Measurements from ENCODE around the gene DRAXIN.

DRAXIN gene

DNA sequence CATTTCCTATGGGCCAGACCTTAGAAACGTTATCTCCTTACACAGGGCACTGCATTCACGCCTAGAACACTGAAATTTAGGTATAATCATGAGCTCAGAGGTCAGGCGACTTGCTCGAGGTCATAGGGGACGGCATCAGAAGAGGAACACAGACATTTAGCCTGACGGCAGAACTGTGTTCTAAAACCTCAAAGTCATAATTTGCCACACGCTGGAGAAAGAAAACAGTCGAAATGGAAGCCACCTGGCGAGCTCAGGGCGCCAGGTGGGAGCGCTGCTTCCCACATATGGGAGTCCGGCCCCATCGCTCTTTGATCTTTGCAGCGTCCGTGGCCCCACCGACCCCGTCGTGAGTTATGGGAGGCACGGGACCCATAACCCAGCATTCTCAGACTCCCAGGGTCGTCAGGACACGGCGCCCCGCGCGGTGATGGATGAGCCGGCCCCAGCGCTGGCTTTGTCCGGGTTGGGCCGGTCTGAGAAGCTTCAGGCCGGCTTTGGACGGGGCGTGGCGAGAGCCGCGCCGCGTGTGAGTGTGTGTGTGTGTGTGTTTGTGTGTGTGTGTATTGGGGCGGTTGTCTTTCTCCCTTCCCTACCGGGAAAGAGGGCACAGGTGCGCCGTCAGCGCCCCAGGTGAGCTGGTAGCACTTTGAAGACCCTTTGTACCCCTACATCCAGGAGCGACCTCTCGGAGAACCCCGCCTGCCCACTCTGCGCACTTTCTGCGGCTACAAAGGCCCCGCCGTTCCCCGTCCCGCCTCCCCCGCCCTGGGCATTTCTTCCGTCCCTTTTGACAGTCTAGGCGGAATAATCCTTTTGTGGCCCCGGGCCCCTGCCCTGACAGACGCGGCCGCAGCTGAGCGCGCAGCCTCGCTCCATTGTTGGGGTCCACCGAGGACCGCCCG lies 861 bp upstream of the DRAXIN start:
- peak; percentile 63 for DNase-seq

DNA sequence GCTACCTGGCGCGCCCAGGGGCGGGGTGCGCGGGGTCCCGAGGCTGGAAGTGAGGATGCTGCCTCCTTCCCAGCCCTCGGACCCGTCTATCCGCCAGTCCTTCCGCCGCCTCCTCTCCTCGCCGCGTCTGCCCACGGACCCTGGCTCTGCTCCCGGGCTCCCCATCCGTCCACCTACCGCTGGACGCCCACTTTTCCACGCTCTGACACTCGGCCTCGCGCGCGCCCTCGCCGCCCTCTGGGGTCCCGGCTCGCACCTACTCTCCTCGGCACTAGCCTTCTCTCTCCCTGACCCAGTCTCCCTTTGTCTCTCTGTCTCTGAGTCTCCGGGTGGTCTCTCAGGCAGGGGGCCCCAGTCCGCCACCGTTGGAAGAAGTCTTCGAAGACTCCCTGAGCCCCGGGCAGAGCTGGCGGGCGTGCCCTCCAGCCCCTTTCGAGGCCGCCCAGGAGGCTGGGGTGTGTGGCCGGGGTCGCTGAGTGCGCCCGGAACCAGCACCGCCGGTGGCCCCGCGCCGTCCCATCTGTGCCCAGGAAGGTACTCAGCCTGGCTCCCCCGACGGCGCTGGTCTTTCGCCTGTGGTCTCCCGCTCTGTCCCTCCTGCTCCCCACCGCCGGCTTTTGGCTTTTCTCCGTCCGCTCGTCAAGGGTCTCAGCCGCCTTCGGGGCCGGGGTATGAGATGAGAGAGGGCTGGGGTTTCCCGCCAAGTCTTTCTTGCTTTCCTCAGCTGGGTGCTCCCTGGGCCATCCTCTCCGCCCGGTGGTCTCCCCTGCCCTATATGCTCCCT lies 610 bp downstream of the DRAXIN start:
- no peak for DNase-seq

DNA sequence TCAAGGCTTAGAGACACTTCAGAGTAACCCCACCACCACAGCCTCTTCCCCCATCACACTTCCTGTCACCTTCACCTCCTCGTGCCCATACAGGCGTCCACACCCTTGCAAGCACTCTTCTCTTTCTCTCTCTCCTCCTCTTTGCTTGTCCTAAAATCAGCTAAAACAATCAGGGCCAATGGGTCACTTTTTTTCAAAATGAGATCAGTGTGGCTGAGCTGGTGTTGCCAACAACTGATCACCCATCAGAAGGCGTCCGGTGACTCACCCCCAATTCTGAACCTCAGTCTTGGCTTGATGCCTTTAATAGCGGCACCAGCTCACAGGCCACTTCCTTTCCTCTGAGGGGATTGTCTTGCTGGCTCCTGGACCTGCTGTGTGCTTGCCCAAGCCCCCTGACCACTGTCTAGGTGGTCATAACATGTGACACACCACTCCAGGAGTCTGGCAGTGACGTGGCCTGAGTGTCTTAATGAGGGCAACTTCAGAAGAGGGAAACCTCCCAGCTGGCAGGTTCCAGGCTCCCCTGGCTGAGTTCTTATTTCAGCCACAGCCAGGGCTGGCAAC lies 1.6 kb downstream of the DRAXIN start:
- no peak for DNase-seq

DNA sequence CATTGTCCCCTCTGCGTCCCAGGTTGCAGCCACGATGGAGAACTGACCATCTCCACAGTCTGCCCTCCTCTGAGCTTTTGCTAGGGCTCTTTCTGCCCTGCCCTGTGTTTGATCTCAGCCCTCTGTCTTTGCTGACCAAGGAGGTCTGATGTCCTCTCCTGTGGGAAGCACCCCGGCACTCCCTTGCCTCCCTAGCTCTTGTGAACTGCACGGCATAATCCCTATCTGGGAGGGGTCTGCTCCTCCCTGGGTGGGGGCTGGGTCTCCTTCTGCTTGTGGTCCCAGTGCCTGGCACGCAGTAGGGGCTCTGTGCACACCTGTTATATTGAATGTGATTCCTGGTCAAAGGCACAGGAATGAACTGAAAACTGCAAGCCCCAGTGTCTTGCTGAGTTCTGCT lies 2.4 kb downstream of the DRAXIN start:
- no peak for DNase-seq

DNA sequence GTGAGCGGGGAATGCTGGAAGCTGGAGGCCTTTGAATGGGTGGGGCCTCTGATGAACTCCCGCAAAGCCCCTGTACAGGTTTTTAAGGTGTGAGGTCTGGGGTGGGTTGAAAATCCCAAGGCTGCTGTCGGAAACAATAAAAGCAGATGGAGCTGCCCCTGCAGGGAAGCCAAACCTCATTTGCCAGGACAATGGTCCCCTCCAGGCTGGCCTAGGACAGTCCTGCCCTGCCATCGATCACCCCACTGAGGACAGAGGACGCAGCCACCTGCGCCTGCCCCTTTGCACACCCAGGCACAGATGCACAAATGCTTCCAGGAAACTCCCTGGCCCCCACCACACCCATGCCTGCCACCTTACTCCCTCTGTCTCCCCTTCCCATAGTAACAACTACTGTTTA lies 4.4 kb downstream of the DRAXIN start:
- no peak for DNase-seq

DNA sequence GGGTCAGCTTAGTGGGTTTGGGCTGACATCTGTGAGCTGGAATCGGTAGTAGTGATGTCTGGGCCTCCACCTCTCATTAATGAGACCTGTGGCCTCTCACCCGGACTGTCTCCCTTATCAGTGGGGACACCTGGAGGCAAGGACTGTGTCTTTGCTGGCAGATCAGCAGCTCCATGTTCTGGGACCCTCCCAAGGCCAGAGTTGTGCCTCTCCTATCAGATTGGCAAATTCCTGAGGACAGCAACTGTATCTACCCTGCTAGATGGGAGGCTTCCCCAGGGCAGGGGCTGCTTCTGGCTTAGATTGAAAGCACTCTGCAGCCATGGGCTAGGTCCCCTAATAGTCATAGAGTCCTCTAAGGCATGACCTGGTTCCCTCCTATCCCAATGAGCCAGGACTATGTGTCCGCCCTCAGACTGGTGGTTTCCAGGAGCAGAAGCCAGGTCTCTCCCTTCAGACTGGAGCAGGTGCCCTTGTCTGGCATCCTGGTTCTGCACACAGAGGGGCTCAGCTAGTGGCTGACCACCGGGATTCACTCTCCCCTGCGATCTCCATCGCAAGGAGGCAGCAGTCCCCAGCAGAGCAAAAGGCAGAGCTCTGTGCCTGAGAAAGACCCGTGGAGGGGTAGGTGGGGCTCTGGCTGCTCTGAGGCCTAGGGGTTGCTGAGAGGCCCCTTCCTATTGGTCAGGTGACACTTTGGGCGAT lies 5.8 kb downstream of the DRAXIN start:
- DNase-seq: no peak

DNA sequence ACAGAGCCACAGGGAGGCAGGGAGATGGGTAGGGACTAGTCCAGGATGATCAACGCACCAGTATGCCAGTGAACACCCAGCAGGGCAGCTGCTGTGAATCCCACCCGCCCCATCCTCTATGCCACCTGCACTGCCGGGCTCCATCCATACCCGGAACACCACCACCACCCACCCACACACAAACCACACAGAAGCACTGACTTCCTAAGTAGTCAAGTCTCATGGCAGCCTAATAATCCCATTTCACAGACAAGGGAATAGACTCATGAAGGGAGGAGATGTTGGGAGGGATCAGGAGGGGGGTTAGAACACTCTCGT lies 6.3 kb downstream of the DRAXIN start:
- no peak for DNase-seq

DNA sequence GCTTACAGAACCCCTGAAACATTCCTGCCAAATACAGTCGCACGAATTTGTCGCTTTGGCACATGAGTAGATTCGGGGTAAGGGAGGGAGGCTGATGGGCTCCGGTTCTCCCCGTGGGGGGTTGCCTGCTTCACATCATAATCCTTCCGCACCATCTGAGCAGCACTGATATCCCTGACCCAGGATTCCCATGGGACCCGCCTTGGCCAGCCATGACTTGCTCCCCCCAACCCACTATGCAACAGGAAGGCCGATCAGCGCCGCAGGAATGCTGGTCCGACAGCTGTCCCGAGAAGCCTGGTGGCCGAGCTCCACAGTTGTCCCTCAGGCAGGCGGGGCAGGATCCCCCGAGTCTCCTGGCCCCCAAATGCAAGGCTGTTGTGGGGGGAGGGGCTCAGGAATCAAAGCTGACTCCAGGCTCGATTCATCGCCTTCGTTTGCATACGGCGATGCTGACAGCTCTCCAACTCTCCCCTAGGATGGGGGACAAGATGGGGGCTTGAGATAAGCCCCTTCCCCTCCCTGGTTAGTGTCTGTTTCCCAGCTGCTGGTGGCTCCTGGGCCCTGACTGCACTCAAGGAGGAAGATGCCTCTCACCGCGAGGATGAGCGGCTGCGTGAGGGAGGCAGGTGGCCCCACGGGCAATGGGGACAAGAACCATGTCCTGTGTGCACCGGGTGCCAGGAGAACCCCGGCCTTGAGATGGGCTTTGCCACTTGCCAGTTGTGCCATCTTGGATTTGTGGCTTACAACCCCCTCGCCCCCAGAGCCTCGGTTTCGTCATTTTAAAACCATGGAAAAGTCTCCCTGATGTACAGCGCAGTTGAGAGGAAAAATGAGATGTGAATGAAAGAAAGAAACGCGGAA lies 9.3 kb downstream of the DRAXIN start:
- no peak for DNase-seq

DNA sequence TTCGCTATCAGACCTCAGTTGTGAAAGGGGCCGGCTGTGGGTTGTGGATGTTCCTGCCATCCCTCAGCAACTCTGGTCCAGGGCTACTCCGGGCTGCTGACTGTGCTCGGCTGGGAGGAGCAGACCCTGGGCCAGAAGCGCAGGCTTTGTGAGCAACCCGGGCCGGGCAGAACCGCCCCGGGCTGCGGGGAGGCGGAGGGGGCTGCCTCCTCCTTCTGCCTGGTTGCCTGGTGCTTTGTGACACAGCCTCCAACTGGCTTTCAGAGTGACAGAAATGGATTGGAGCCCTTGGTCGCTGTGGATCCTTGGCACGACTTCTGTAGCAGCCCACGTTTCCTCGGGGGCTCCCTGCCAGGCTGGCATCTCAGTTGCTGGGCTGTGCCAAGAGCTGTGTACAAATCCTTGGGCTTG lies 10.0 kb downstream of the DRAXIN start:
- DNase-seq: no peak

DNA sequence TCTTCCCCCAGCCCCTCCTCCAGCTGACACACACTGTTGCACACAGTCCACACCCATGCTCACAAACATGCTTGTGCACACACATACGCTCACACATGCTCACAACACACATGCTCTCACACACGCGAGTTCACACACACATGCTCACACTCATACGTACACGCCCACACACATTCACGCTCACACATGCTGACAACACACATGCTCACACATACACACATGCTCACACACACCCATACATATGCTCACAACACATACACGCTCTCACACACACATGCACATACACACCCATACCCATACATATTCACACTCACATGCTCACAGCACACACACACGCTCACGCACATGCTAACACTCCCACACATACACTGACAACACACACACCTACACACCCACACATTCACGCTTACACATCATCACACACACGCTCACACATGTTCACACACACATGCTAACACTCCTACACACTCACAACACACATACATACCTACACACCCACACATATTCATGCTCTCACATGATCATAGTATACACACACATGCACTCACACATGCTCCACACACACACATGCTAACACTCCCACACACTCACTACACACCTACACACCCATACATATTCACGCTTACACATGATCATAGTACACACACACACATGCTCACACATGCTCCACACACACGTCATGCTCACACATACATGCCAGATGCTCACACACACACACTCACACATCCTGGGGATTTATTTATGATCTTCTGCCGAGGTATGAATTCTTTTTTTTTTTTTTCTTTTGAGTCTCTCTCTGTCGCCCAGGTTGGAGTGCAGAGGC lies 10.7 kb downstream of the DRAXIN start:
- DNase-seq: no peak

DNA sequence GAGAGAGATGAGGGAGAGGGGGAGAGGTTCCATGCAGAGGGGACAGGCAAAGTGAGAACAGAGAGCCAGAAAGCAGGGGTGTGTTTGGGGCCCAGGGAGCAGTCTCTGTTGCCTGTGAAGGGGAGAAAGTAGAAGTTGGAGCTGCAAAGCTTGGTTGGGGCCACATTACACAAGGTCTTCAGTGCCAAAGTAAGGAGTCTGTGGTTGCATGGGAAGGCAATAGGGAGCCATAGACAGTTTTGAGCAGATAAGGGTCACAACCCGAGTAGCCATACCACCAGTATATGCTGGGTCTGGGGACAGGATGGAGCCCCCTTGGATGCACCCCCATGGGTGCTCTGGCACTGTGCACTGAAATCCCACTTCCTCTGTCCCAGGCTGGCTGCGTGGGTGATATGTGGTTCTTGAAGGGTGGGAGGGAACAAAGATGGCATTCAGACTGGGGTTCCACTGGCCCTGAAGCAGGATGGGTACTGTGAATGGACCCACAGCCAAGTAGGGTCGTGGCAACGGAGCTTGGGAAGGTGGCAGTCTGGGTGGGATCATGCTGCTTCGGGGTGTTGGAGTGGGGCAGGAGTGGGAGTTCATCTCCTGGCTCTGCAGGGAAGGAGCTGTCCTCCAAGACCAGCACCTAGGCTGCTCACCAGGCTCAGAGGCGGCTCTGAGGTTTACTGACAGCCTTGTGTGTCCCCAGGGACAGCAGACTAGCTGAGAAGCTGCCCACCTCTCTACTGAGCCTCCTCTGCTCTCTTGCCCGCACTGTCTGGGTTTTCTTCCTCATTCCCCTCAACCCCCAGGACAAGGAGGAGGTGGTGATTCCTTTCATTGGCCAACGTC lies 12.1 kb downstream of the DRAXIN start:
- DNase-seq: no peak

DNA sequence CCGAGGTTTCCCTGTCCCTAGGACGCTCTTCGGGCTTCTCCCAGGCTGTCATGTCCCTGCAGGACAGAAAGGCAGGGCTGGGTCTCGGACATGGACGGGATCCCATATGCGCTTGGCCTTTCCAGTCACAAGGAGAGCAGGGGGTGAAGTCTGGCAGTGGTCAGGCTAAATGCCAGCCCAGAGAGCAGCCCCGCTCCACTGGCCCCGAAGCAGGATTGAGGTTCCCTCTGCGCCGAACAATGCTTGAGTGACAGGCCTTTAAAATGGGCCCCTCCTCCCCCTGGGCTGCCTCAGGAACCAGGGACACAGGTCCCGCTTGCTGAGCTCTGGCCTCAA lies 12.7 kb downstream of the DRAXIN start:
- no peak for DNase-seq

DNA sequence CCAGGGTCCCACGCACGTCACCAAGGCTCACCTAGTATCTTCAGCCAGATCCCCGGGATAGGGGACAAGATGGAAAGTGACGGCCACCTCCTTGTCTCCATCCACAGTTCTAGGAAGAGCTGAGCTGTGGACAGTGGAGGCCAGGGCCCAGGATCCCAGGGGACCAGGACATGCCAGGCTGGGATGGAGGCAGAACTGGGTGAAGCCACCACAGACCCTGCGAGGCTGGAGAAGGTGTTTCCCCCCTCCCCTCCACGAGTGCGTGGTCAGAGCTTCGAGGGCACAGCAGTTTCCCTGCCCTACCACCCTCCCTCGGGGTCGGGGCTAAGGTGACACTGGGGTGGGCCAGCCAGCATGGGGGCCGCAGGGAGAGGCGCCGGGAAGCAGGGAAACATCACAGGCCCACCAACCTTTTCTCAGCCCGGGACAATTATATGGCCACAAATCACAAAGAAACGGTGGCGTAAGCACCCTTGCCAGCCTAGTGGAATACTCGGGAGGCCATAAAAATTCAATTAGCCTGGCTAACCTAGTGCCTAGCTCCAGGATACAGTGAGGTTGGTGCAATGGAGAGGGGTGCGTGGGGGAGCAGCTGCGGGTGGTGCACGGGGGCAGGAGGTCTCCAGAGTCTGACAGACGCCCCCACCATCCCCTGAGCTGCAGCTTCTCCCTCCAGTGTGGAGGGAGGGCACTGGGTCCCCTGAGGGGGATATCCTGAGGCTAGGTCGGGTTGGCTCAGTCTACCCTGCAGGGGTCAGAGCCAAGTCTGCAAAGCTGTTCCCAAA lies 13.4 kb downstream of the DRAXIN start:
- no peak for DNase-seq

DNA sequence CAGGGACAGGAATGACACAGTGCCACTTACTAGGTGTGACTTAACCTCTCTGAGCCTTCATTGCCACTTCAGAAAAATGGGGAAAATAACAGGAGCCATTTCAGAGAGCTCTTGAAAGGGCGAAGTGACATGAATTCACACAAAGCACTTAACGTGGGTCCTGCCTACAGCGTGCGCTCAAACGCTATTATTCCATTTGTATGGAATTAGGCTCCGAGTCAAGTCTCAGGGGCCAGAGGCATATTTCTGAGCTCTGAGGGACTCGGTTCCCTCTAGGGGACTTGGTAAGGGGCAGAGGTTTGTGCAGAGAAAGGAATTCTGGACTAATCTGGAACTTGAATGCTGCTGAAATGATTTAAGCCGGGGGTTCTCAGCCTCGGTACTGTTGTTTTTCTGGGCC lies 14.1 kb downstream of the DRAXIN start:
- DNase-seq: no peak

DNA sequence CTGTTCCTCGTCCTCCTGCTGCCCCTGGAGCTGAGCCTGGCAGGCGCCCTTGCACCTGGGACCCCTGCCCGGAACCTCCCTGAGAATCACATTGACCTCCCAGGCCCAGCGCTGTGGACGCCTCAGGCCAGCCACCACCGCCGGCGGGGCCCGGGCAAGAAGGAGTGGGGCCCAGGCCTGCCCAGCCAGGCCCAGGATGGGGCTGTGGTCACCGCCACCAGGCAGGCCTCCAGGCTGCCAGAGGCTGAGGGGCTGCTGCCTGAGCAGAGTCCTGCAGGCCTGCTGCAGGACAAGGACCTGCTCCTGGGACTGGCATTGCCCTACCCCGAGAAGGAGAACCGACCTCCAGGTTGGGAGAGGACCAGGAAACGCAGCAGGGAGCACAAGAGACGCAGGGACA lies 14.8 kb downstream of the DRAXIN start:
- no peak for DNase-seq

DNA sequence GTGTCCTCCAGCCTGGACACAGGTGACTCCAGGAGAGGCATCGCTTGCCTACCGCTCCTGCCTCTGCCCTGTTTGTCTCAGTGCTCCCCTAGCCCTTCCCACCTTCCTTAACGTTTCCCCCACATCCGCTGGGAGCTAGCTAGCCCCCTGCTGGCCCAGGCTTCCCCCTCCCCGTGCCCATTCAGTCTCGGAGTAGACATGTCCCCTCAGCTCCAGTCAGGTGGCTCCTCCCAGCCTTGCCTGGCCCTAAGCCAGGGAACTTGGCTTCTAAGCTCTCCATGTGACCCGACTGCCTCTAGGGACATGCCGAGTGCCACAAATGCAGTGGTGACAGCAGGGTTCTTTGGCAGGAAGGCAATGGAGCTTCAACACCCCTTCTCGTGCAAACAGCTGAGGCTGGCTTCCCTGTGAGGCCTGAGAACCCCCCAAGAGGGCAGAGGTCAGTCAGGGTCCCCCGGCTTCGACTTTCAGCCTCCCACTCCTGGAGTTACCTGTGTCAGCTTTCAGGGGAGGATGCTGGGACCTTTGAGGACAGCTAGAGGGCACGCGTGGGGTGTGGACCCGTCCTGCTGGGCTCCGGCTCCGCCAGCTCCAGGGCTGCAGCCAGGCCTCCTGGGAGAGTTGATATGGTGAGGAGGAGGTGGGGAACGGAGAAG lies 16.2 kb downstream of the DRAXIN start:
- DNase-seq: peak; percentile 92

DNA sequence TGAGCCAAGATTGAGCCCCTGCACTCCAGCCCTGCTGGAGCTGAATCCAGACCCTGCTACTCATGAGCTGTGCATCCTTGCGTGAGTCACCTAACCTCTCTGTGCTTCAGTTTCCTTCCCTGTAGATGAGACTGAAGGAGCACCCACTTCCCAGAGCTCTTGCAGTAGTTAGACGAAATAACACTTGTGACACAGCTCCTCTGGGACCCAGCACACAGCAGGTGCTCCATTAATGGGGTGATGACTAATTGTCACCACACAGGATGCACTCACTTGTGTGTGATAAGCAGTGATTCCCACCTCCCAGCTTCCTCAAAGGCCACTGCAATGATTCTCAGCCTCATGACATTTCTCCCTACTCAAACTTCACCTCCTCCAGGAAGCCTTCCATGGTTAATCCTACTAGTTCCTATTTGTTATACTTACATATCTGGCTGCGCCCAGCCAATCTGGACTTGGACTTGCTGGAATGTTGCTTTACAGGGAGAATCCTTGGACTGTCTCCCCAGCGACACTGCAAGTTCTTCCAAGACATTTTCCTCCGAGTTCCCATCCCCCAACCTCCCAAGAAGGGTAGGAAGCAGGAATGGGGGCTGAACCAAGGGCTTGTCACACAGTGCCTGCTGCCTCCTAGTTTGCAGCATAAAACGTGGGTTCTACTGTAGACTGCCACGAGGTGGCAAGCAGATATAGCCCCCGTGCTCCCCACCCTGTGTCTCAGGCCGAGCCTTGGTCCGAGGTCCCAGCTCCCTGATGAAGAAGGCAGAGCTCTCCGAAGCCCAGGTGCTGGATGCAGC lies 17.2 kb downstream of the DRAXIN start:
- no peak for DNase-seq

DNA sequence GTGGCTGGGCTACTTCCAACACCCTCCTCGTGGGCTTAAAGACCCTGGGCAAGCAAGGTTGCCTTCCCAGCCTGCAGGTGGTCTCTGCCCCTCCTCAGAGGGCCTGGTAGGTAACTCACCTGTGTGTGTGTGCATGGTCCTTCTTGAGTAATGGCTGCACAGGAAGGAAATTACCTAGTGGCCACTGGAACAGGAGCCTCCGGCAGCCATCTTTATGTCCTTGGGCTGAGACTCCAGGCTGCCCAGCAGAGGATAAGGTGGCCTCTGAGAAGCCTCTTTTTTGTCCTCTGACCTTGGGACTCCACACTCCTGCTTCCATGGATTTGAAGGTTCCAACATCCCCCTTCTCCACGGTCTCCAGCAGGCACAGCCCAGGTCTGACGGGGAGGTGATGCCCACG lies 20.0 kb downstream of the DRAXIN start:
- no peak for DNase-seq
